ENCODE results near the gene VNN1. TPM values are rescaled to one million over a fixed set of nuclear protein-coding genes. Genes with fewer than 3 reads are reported as not detected.

Gene VNN1
- total RNA-seq, 1 experiment from 2014 or later: not detected

DNA sequence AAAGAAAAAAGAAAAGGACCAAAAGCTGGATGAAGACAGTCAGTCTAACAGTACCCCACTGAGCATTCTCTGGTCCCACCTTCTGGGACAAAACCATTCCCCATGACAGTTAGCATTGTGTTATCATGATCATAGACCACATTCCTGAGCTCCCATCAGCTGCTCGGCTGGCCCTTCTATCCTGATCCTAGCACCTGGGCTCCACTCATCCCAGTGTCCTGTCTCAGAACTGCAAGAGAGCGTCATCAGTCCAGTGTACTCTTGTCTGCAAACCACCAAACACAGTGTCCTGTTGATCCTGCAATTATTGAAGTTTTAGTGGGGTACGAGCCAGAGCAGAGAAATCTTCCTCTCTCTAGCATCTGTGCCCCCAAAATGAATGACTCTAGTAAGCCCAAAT lies 38.9 kb downstream of the VNN1 start:
- Histone ChIP-seq H3K27ac (ENCODE audit: low read depth, low read length) (no peak overlapping the region), H3K79me2 (ENCODE audit: insufficient read depth, low read length) (no peaks in the 10 kb centered on the region), H3K4me3 (replicated peaks in 1 of 2; ENCODE audit: low read depth in 1 of 2, low read length in 2 of 2) (no peak overlapping the region), H3K27me3 (ENCODE audit: insufficient read depth, low read length) (no peaks in the 10 kb centered on the region), H4K20me1 (ENCODE audit: insufficient read depth) (no peaks in the 10 kb centered on the region), H3K4me1 (ENCODE audit: control insufficient read depth in 1 of 2, insufficient read depth in 2 of 2, low read length in 2 of 2) (peaks cover 0 to under 1% of the 10 kb centered on the region in 2 experiments; a peak in 2 of 4 replicates), H3K9ac (ENCODE audit: low read length) (no peak overlapping the region), H3K9me3 (ENCODE audit: control insufficient read depth in 1 of 2, insufficient read depth in 1 of 2, low read depth in 1 of 2, low read length in 2 of 2) (no peaks in the 10 kb centered on the region), H3K36me3 (ENCODE audit: control insufficient read depth in 1 of 2, insufficient read depth in 2 of 2, low read length in 2 of 2) (no peaks in the 10 kb centered on the region), H3K4me2 (ENCODE audit: low read length) (no peak overlapping the region), H2AFZ (ENCODE audit: low read depth, low read length, poor library complexity, severe bottlenecking) (no peak overlapping the region), H3K9me2 (ENCODE audit: insufficient read depth) (no peaks in the 10 kb centered on the region)
- ChIA-PET RAD21 (ENCODE audit: low non-redundant PET in 1 of 2, low total read pairs in 2 of 2, uncharacterized antibody in 2 of 2, unreplicated experiment in 2 of 2) (no interaction called here), CTCF (interaction anchor here (0.7 kb wide), 1 partner anchor 40 kb away, joined by 3 read pairs; no protein-coding TSS in a partner anchor), POLR2A (no interaction called here)
- ATAC-seq (peak; percentile 63; the same call in 1 of the 2 replicates), DNase-seq (ENCODE audit: low read depth, low spot score) (no peak)
- no TSS peak for BruUV-seq (replicated peaks)
- TF ChIP-seq ZNF274 (IDR thresholded peaks at IDR 0.05; ENCODE audit: low read depth, low read length) (no peak), FOSL1 (IDR thresholded peaks at IDR 0.05; ENCODE audit: low read depth) (no peak), SRF (IDR thresholded peaks at IDR 0.05; ENCODE audit: low read depth) (no peak), JUND (IDR thresholded peaks at IDR 0.05) (no peak), EZH2 (IDR thresholded peaks at IDR 0.05) (no peak), SP1 (IDR thresholded peaks at IDR 0.05; ENCODE audit: low read depth) (no peak), ATF3 (IDR thresholded peaks at IDR 0.05) (no peak), EGR1 (IDR thresholded peaks at IDR 0.05; ENCODE audit: low read depth) (no peak)
- intact Hi-C loops (cut with micrococcal nuclease): no loop called here

GRCh38 chr6:132673376-132674094 lies 40.3 kb downstream of the VNN1 start:
- Histone ChIP-seq H4K20me1 (ENCODE audit: insufficient read depth) (no peaks in the 10 kb centered on the region), H3K36me3 (ENCODE audit: control insufficient read depth in 1 of 2, insufficient read depth in 2 of 2, low read length in 2 of 2) (no peaks in the 10 kb centered on the region), H3K4me3 (replicated peaks in 1 of 2; ENCODE audit: low read depth in 1 of 2, low read length in 2 of 2) (no peak overlapping the region), H3K79me2 (ENCODE audit: insufficient read depth, low read length) (no peaks in the 10 kb centered on the region), H3K4me1 (ENCODE audit: control insufficient read depth in 1 of 2, insufficient read depth in 2 of 2, low read length in 2 of 2) (peaks cover 0 to 4% of the 10 kb centered on the region in 2 experiments; a peak in 2 of 4 replicates), H3K27ac (ENCODE audit: low read depth, low read length) (no peak overlapping the region), H3K9me3 (ENCODE audit: control insufficient read depth in 1 of 2, insufficient read depth in 1 of 2, low read depth in 1 of 2, low read length in 2 of 2) (no peaks in the 10 kb centered on the region), H3K4me2 (ENCODE audit: low read length) (no peak overlapping the region), H2AFZ (ENCODE audit: low read depth, low read length, poor library complexity, severe bottlenecking) (no peak overlapping the region), H3K9ac (ENCODE audit: low read length) (no peak overlapping the region), H3K9me2 (ENCODE audit: insufficient read depth) (no peaks in the 10 kb centered on the region), H3K27me3 (ENCODE audit: insufficient read depth, low read length) (no peaks in the 10 kb centered on the region)
- CTCF ChIA-PET: no interaction called here
- DNase-seq (ENCODE audit: low read depth, low spot score) (no peak), ATAC-seq (no peak)
- RAD21 ChIA-PET (ENCODE audit: low non-redundant PET in 1 of 2, low total read pairs in 2 of 2, uncharacterized antibody in 2 of 2, unreplicated experiment in 2 of 2): no interaction called here
- TF ChIP-seq, protein P1, sequence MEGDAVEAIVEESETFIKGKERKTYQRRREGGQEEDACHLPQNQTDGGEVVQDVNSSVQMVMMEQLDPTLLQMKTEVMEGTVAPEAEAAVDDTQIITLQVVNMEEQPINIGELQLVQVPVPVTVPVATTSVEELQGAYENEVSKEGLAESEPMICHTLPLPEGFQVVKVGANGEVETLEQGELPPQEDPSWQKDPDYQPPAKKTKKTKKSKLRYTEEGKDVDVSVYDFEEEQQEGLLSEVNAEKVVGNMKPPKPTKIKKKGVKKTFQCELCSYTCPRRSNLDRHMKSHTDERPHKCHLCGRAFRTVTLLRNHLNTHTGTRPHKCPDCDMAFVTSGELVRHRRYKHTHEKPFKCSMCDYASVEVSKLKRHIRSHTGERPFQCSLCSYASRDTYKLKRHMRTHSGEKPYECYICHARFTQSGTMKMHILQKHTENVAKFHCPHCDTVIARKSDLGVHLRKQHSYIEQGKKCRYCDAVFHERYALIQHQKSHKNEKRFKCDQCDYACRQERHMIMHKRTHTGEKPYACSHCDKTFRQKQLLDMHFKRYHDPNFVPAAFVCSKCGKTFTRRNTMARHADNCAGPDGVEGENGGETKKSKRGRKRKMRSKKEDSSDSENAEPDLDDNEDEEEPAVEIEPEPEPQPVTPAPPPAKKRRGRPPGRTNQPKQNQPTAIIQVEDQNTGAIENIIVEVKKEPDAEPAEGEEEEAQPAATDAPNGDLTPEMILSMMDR (IDR thresholded peaks at IDR 0.05 in 2 of 3, conservative IDR thresholded peaks at IDR 0.05 in 1 of 3; ENCODE audit: borderline replicate concordance in 1 of 3, insufficient read depth in 1 of 3, low read depth in 2 of 3, low read length in 2 of 3): no peak
- TF ChIP-seq POLR2A (IDR thresholded peaks at IDR 0.05; ENCODE audit: borderline replicate concordance, extremely low read depth, insufficient read depth, insufficient read length) (no peak), ZFX (IDR thresholded peaks at IDR 0.05) (no peak), MAX (IDR thresholded peaks at IDR 0.05) (no peak), SIN3A (IDR thresholded peaks at IDR 0.05; ENCODE audit: low read depth) (no peak), FOSL1 (IDR thresholded peaks at IDR 0.05; ENCODE audit: low read depth) (no peak), SP1 (IDR thresholded peaks at IDR 0.05; ENCODE audit: low read depth) (no peak), POLR2AphosphoS5 (IDR thresholded peaks at IDR 0.05; ENCODE audit: low read depth, low read length) (no peak), ZNF274 (IDR thresholded peaks at IDR 0.05; ENCODE audit: low read depth, low read length) (no peak), RAD21 (IDR thresholded peaks at IDR 0.05; ENCODE audit: low read depth) (no peak), EGR1 (IDR thresholded peaks at IDR 0.05; ENCODE audit: low read depth) (no peak), CEBPB (IDR thresholded peaks at IDR 0.05; ENCODE audit: low read depth) (no peak)
- POLR2A ChIA-PET: no interaction called here
- no TSS peak for BruUV-seq (replicated peaks)
- intact Hi-C loops (cut with micrococcal nuclease): no loop called here

Measured in HCT116 (cell line).